ENCODE measurements around the gene EBF4.

The EBF4 gene

GRCh38 chr20:2692036-2692885 is at the start of gene EBF4:
Gene EBF4 (plus strand): TSS chr20:2692780. CDS start chr20:2693646, 866 bp downstream.
- no peak for DNase-seq (ENCODE audit: low read depth in 2 of 2)

- DNase-seq (ENCODE audit: low read depth in 2 of 2), result no peak
Observed at GRCh38 chr20:2643708-2644107, 48.9 kb upstream of the EBF4 start.

- DNase-seq (ENCODE audit: low read depth in 2 of 2), result peak; percentile 82 to 84
Observed at GRCh38 chr20:2651772-2652723, 40.5 kb upstream of the EBF4 start, which contains the start of gene NOP56. Gene NOP56 (plus strand): TSS chr20:2652632. CDS start chr20:2652661, 29 bp downstream.

GRCh38 chr20:2652724-2653555 is 39.6 kb upstream of the EBF4 start:
- no peak for DNase-seq (ENCODE audit: low read depth in 2 of 2)

- DNase-seq (ENCODE audit: low read depth in 2 of 2), result no peak
Observed at GRCh38 chr20:2653556-2654383, 38.8 kb upstream of the EBF4 start.

GRCh38 chr20:2654384-2654822 is 38.2 kb upstream of the EBF4 start:
- no peak for DNase-seq (ENCODE audit: low read depth in 2 of 2)

GRCh38 chr20:2654831-2655230 is 37.7 kb upstream of the EBF4 start:
- no peak for DNase-seq (ENCODE audit: low read depth in 2 of 2)

GRCh38 chr20:2655331-2656116 is 37.1 kb upstream of the EBF4 start:
- DNase-seq (ENCODE audit: low read depth in 2 of 2), result no peak

GRCh38 chr20:2656471-2657117 is 36.0 kb upstream of the EBF4 start:
- DNase-seq (ENCODE audit: low read depth in 2 of 2), result no peak

- DNase-seq (ENCODE audit: low read depth in 2 of 2), result no peak
Observed at GRCh38 chr20:2657241-2657640, 35.3 kb upstream of the EBF4 start.

- DNase-seq (ENCODE audit: low read depth in 2 of 2), result no peak
Observed at GRCh38 chr20:2657674-2658073, 34.9 kb upstream of the EBF4 start.

GRCh38 chr20:2658414-2659354 is 33.9 kb upstream of the EBF4 start:
- no peak for DNase-seq (ENCODE audit: low read depth in 2 of 2)

GRCh38 chr20:2659547-2659946 is 33.0 kb upstream of the EBF4 start:
- DNase-seq (ENCODE audit: low read depth in 2 of 2), result no peak

- DNase-seq (ENCODE audit: low read depth in 2 of 2), result no peak
Observed at GRCh38 chr20:2663364-2663886, 29.2 kb upstream of the EBF4 start.

GRCh38 chr20:2663887-2664719 is 28.5 kb upstream of the EBF4 start, which contains the start of gene IDH3B:
Gene IDH3B (minus strand): TSS chr20:2664216. CDS start chr20:2664188, 28 bp downstream.
- DNase-seq (ENCODE audit: low read depth in 2 of 2), result peak; percentile 75 to 77

GRCh38 chr20:2671977-2672376 is 20.6 kb upstream of the EBF4 start:
- DNase-seq (ENCODE audit: low read depth in 2 of 2), result no peak

- DNase-seq (ENCODE audit: low read depth in 2 of 2), result no peak
Observed at GRCh38 chr20:2672446-2672845, 20.1 kb upstream of the EBF4 start.
